Cardiac muscle cell (in vitro differentiated cells and primary cell): ENCODE results near the gene GRID1. TPM values are rescaled to one million over a fixed set of nuclear protein-coding genes. Genes with fewer than 3 reads are reported as not detected.

ENCODE experiments used
- DNase-seq, 2 donors: peaks; one replicate each; pipeline versions ENCODE4 v3.0.0 to v3.0.0-alpha.2; 2010 to 2017; ENCODE audit warnings: low read depth in 1 of 2, low spot score in 1 of 2
- H3K27ac ChIP-seq: fragments of 200-600 bp; sonication (generic); 2 replicates; pipeline ENCODE4 v1.5.1; 2016
- H3K27me3 ChIP-seq: fragments of 200-600 bp; sonication (generic); 2 replicates; pipeline ENCODE4 v1.6.0; 2016; ENCODE audit warnings: control low read depth
- H3K36me3 ChIP-seq: fragments of 200-600 bp; sonication (generic); 2 replicates; pipeline ENCODE4 v1.5.1; 2016; ENCODE audit warnings: control low read depth
- H3K4me1 ChIP-seq: fragments of 200-600 bp; sonication (generic); 2 replicates; pipeline ENCODE4 v1.8.1; 2017; ENCODE audit warnings: low read depth, mild to moderate bottlenecking, mixed run types
- H3K4me3 ChIP-seq: fragments of 200-600 bp; sonication (generic); 2 replicates; pipeline ENCODE4 v1.5.1; 2016; ENCODE audit warnings: mild to moderate bottlenecking
- H3K9me3 ChIP-seq: fragments of 200-600 bp; sonication (generic); 2 replicates; pipeline ENCODE4 v1.5.1; 2017; ENCODE audit warnings: low read depth, mild to moderate bottlenecking, control low read depth
- polyA plus RNA-seq: library from polyadenylated mRNA; unstranded; fragments of >200 nt; fragmentation: Nextera tagmentation; extraction: Ambion mirVana; gene quantifications from 2 replicates; pipeline ENCODE4 v1.2.1, GENCODE V29; 2016
- total RNA-seq: library from RNA; depleted of rRNA; stranded (reverse); fragments of >200 nt; gene quantifications from 2 replicates; pipeline ENCODE4 v1.2.3, GENCODE V29; 2016
- TF ChIP-seq, protein P1 (sequence below): IDR thresholded peaks from 2 replicates; pipeline ENCODE4 v1.5.1; 2012; ENCODE audit warnings: low read depth, mild to moderate bottlenecking, low read length

GRID1 gene
- total and polyA plus RNA-seq, 2 experiments from 2014 or later, result 1.5 to 1.6 TPM

- TF ChIP-seq, protein P1, sequence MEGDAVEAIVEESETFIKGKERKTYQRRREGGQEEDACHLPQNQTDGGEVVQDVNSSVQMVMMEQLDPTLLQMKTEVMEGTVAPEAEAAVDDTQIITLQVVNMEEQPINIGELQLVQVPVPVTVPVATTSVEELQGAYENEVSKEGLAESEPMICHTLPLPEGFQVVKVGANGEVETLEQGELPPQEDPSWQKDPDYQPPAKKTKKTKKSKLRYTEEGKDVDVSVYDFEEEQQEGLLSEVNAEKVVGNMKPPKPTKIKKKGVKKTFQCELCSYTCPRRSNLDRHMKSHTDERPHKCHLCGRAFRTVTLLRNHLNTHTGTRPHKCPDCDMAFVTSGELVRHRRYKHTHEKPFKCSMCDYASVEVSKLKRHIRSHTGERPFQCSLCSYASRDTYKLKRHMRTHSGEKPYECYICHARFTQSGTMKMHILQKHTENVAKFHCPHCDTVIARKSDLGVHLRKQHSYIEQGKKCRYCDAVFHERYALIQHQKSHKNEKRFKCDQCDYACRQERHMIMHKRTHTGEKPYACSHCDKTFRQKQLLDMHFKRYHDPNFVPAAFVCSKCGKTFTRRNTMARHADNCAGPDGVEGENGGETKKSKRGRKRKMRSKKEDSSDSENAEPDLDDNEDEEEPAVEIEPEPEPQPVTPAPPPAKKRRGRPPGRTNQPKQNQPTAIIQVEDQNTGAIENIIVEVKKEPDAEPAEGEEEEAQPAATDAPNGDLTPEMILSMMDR, result no peak
- H3K27ac ChIP-seq, result no peak overlapping the region
- H3K36me3 ChIP-seq, result no peaks in the 10 kb centered on the region
- no peak for DNase-seq
- no peaks in the 10 kb centered on the region for H3K27me3 ChIP-seq
- H3K9me3 ChIP-seq, result no peaks in the 10 kb centered on the region
- no peaks in the 10 kb centered on the region for H3K4me1 ChIP-seq
- H3K4me3 ChIP-seq, result no peak overlapping the region
These were observed 742.1 kb downstream of the GRID1 start for GRCh38 chr10:85624511-85624910.

DNA sequence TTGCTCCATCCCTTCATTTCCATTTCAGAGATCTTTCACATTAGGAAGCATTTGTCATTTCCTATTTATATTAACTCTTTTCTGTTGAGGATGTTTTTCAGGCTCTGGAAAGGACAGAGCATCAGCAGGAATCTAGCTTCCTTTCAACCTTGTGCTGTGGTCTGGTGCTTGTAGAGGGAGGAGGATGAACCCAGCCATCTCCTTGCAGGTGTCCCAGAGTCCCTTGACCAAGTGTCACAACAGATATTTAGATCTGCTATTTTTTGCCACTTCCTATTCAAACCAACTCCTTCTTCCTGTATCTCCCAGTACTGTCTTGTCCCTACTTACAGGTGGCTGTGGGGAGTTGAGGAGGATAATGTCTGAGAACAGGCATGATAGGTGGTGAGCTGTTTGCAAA lies 742.8 kb downstream of the GRID1 start:
- no peaks in the 10 kb centered on the region for H3K9me3 ChIP-seq
- H3K36me3 ChIP-seq, result no peaks in the 10 kb centered on the region
- TF ChIP-seq, protein P1, result no peak
- H3K4me3 ChIP-seq, result no peak overlapping the region
- no peak for DNase-seq
- H3K27ac ChIP-seq, result no peak overlapping the region
- no peaks in the 10 kb centered on the region for H3K27me3 ChIP-seq
- no peaks in the 10 kb centered on the region for H3K4me1 ChIP-seq

DNA sequence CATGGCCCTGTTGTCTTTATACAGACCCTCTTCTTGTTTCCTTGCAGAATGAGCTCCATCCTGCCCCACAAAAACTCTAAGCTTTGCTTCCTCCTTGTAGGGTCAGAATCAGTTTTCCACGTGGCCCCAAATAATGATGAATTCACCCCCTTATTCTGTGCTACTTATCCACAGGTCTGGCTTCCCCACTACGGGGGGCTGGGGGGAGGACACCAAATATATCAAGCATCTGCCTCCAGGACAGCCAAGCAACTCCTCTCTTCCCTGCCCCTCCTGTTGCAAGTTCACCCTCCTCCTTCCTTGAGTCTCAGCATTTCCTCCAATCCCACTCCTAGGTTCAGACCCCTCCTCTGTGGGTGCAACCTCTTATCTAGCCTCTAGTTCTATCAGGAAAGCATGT lies 743.3 kb downstream of the GRID1 start:
- TF ChIP-seq, protein P1, result no peak
- no peak for DNase-seq
- no peaks in the 10 kb centered on the region for H3K27me3 ChIP-seq
- H3K9me3 ChIP-seq, result no peaks in the 10 kb centered on the region
- H3K4me3 ChIP-seq, result no peak overlapping the region
- no peaks in the 10 kb centered on the region for H3K36me3 ChIP-seq
- H3K27ac ChIP-seq, result no peak overlapping the region
- no peaks in the 10 kb centered on the region for H3K4me1 ChIP-seq

- TF ChIP-seq, protein P1, result no peak
- H3K9me3 ChIP-seq, result no peaks in the 10 kb centered on the region
- no peak for DNase-seq
- no peak overlapping the region for H3K4me3 ChIP-seq
- H3K27ac ChIP-seq, result no peak overlapping the region
- H3K36me3 ChIP-seq, result no peaks in the 10 kb centered on the region
- H3K27me3 ChIP-seq, result no peaks in the 10 kb centered on the region
- H3K4me1 ChIP-seq, result no peaks in the 10 kb centered on the region
These were observed 744.2 kb downstream of the GRID1 start for GRCh38 chr10:85622425-85622824.

- H3K9me3 ChIP-seq, result no peaks in the 10 kb centered on the region
- no peaks in the 10 kb centered on the region for H3K27me3 ChIP-seq
- TF ChIP-seq, protein P1, result no peak
- no peak overlapping the region for H3K4me3 ChIP-seq
- H3K4me1 ChIP-seq, result no peaks in the 10 kb centered on the region
- no peak overlapping the region for H3K27ac ChIP-seq
- H3K36me3 ChIP-seq, result no peaks in the 10 kb centered on the region
- DNase-seq, result no peak
These were observed 745.0 kb downstream of the GRID1 start for GRCh38 chr10:85621562-85621961.

GRCh38 chr10:85620807-85621206 lies 745.8 kb downstream of the GRID1 start:
- H3K36me3 ChIP-seq, result no peaks in the 10 kb centered on the region
- DNase-seq, result no peak
- H3K27ac ChIP-seq, result no peak overlapping the region
- H3K4me3 ChIP-seq, result no peak overlapping the region
- TF ChIP-seq, protein P1, result no peak
- H3K9me3 ChIP-seq, result no peaks in the 10 kb centered on the region
- no peaks in the 10 kb centered on the region for H3K4me1 ChIP-seq
- H3K27me3 ChIP-seq, result no peaks in the 10 kb centered on the region
